HepG2 (cell line): Measurements from ENCODE around the gene RPUSD3.

ENCODE experiments used
- EZH2 ChIP-seq: conservative IDR thresholded peaks from 2 replicates; pipeline ENCODE4 v1.6.1; 2012; ENCODE audit warnings: mild to moderate bottlenecking, low read depth, low read length, moderate library complexity
- FOXA1 ChIP-seq, 2 experiments: fragments of 450-650 bp in 1 of 2; sonication (generic) in 1 of 2; formaldehyde crosslinking in 1 of 2; IDR thresholded peaks; 2 replicates each; pipeline versions ENCODE4 v1.4.0 to v1.6.1; 2016 to 2020; ENCODE audit warnings: missing genetic modification reagents in 1 of 2
- FOXM1 ChIP-seq: sonication (generic); formaldehyde crosslinking; IDR thresholded peaks from 2 replicates; pipeline ENCODE4 v1.5.0; 2020; ENCODE audit warnings: missing genetic modification reagents
- KLF6 ChIP-seq: IDR thresholded peaks from 2 replicates; pipeline ENCODE4 v1.8.0; 2016; ENCODE audit warnings: missing biosample characterization, missing genetic modification reagents
- MAX ChIP-seq: IDR thresholded peaks from 2 replicates; pipeline ENCODE4 v1.6.1; 2012; ENCODE audit warnings: inconsistent platforms
- MAZ ChIP-seq, 2 experiments: sonication (generic) in 1 of 2; formaldehyde crosslinking in 1 of 2; IDR thresholded peaks; 2 replicates each; pipeline versions ENCODE4 v1.5.0 to v1.6.1; 2012 to 2020; ENCODE audit warnings: low read depth in 2 of 2, mild to moderate bottlenecking in 2 of 2, borderline replicate concordance in 1 of 2, improper control_type of control experiment in 1 of 2, low read length in 1 of 2, missing genetic modification reagents in 1 of 2, moderate library complexity in 1 of 2
- SMAD1 ChIP-seq: sonication (generic); formaldehyde crosslinking; IDR thresholded peaks from 2 replicates; pipeline ENCODE4 v1.4.0; 2020; ENCODE audit warnings: missing genetic modification reagents, low read depth, mild to moderate bottlenecking, borderline replicate concordance
- SUZ12 ChIP-seq: fragments of 150-350 bp; IDR thresholded peaks from 2 replicates; pipeline ENCODE4 v1.6.1; 2014; ENCODE audit warnings: low read depth, low read length
- TBP ChIP-seq: sonication (generic); formaldehyde crosslinking; IDR thresholded peaks from 2 replicates; pipeline ENCODE4 v1.5.0; 2020; ENCODE audit warnings: missing genetic modification reagents
- THAP8 ChIP-seq: sonication (generic); formaldehyde crosslinking; IDR thresholded peaks from 2 replicates; pipeline ENCODE4 v1.5.1; 2020; ENCODE audit warnings: missing genetic modification reagents, mild to moderate bottlenecking, borderline replicate concordance
- ZNF205 ChIP-seq: IDR thresholded peaks from 2 replicates; pipeline ENCODE4 v1.6.1; 2018; ENCODE audit warnings: missing biosample characterization, missing genetic modification reagents
- ZNF326 ChIP-seq: sonication (generic); formaldehyde crosslinking; IDR thresholded peaks from 2 replicates; pipeline ENCODE4 v1.4.0; 2020; ENCODE audit warnings: missing genetic modification reagents, borderline replicate concordance
- ZNF484 ChIP-seq: sonication (generic); formaldehyde crosslinking; IDR thresholded peaks from 2 replicates; pipeline ENCODE4 v1.5.1; 2020; ENCODE audit warnings: mild to moderate bottlenecking, low read depth, missing genetic modification reagents, borderline replicate concordance
- ZNF619 ChIP-seq: sonication (generic); formaldehyde crosslinking; IDR thresholded peaks from 2 replicates; pipeline ENCODE4 v1.4.0; 2020; ENCODE audit warnings: mild to moderate bottlenecking, missing genetic modification reagents

DNA sequence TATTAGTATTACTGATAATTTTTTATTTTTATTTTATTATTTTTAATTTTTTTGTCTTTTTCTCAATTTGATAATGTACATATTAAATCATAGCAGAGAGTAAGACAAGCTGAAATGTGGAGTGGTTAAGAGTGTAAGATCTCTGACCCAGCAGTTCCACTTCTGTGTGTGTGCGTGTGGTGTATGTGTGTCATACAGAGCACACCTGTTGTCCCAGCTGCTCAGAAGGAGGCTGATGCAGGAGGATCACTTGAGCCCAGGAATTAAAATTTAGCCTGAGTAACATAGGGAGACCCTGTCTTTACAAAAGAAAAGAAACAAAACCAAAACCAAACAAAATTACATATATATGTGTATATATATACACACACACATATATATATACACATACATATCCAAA, 37.6 kb upstream of the RPUSD3 start:
- no peak for TF ChIP-seq FOXA1 (IDR thresholded peaks at IDR 0.05)
- no peak for TF ChIP-seq FOXA1 (CRISPR knock-in tag; IDR thresholded peaks at IDR 0.05)
- TF ChIP-seq MAZ (IDR thresholded peaks at IDR 0.05; ENCODE audit: borderline replicate concordance, low read depth, low read length), result no peak
- no peak for TF ChIP-seq MAZ (CRISPR knock-in tag; IDR thresholded peaks at IDR 0.05; ENCODE audit: low read depth)
- TF ChIP-seq SUZ12, result no peak
- no peak for TF ChIP-seq EZH2
- TF ChIP-seq TBP (CRISPR knock-in tag), result no peak
- no peak for TF ChIP-seq MAX
- no peak for TF ChIP-seq ZNF205 (CRISPR knock-in tag)
- TF ChIP-seq FOXM1 (CRISPR knock-in tag), result no peak
- TF ChIP-seq ZNF484 (CRISPR knock-in tag), result no peak
- no peak for TF ChIP-seq KLF6 (CRISPR knock-in tag)
- no peak for TF ChIP-seq SMAD1 (CRISPR knock-in tag)
- no peak for TF ChIP-seq THAP8 (CRISPR knock-in tag)
- no peak for TF ChIP-seq ZNF326
- TF ChIP-seq ZNF619, result no peak
